Vein endothelial cell (primary cell): ENCODE measurements around the gene NDST1. TPM values are rescaled to one million over a fixed set of nuclear protein-coding genes. Genes with fewer than 3 reads are reported as not detected.

Source experiments
- total RNA-seq: library from RNA; depleted of rRNA; stranded (reverse); fragments of >200 nt; gene quantifications from 2 replicates; pipeline ENCODE4 v1.2.3, GENCODE V29; 2012

NDST1 gene
- total RNA-seq, result 77.1 and 124 TPM in 2 replicates

GRCh38 chr5:150507474-150508276, at the start of gene NDST1:
NDST1 (plus strand) TSS chr5:150508131; CDS start chr5:150521255, 13,124 bp downstream.

Other genes with a start within 250 kb of the NDST1 start
- not detected in 2 replicates for gene CAMK2A, start 218.4 kb upstream of the NDST1 start, total RNA-seq
- under 0.01 and 0.19 TPM in 2 replicates for gene ARSI, start 205.2 kb upstream of the NDST1 start, total RNA-seq
- gene TCOF1, start 150.4 kb upstream of the NDST1 start, total RNA-seq, result 24.8 and 28.1 TPM in 2 replicates
- gene CD74, start 95.2 kb upstream of the NDST1 start, total RNA-seq, result 0.98 and 1.7 TPM in 2 replicates
- gene RPS14, start 58.4 kb upstream of the NDST1 start, total RNA-seq, result 2,576 and 2,669 TPM in 2 replicates
- 23.9 and 37.9 TPM in 2 replicates for gene SYNPO, start 132.5 kb downstream of the NDST1 start, total RNA-seq
- gene MYOZ3, start 153.1 kb downstream of the NDST1 start, total RNA-seq, result under 0.01 and 1.1 TPM in 2 replicates
- 38.2 and 46.9 TPM in 2 replicates for gene RBM22, start 192.9 kb downstream of the NDST1 start, total RNA-seq